Endodermal cell (in vitro differentiated cells): Measurements from ENCODE around the gene FBXW7. TPM values are rescaled to one million over a fixed set of nuclear protein-coding genes. Genes with fewer than 3 reads are reported as not detected.

Experiments used
- DNase-seq: peaks from one replicate; pipeline ENCODE4 v3.0.0-alpha.2; 2017
- H3K27ac ChIP-seq: 2 replicates; pipeline ENCODE4 v1.5.1; 2013; ENCODE audit warnings: mild to moderate bottlenecking, low read depth, low read length, moderate library complexity
- H3K27me3 ChIP-seq: 2 replicates; pipeline ENCODE4 v1.6.1; 2013; ENCODE audit warnings: mild to moderate bottlenecking, low read length, moderate library complexity; ENCODE audit not compliant: insufficient read depth, control insufficient read depth, poor library complexity, severe bottlenecking
- H3K36me3 ChIP-seq: 2 replicates; pipeline ENCODE4 v1.7.0; 2013; ENCODE audit warnings: mild to moderate bottlenecking, low read length, moderate library complexity; ENCODE audit not compliant: control insufficient read depth, insufficient read depth
- H3K4me1 ChIP-seq: one replicate; pipeline ENCODE4 v1.7.0; 2013; ENCODE audit warnings: low read length; ENCODE audit not compliant: control insufficient read depth, insufficient read depth
- H3K4me3 ChIP-seq: 2 replicates; pipeline ENCODE4 v1.5.1; 2013; ENCODE audit warnings: mild to moderate bottlenecking, low read length, moderate library complexity
- H3K9ac ChIP-seq: 2 replicates; pipeline ENCODE4 v1.6.1; 2013; ENCODE audit warnings: mild to moderate bottlenecking, low read length, moderate library complexity; ENCODE audit not compliant: poor library complexity, severe bottlenecking; ENCODE audit errors: extremely low read depth
- H3K9me3 ChIP-seq: 2 replicates; pipeline ENCODE4 v1.6.1; 2013; ENCODE audit warnings: mild to moderate bottlenecking, low read length, moderate library complexity; ENCODE audit not compliant: control insufficient read depth
- H3K27ac Mint-ChIP-seq: 2 replicates; pipeline ENCODE4 v1.8.0; 2020; ENCODE audit warnings: mixed read lengths
- H3K27me3 Mint-ChIP-seq: 2 replicates; pipeline ENCODE4 v1.8.0; 2021; ENCODE audit warnings: mild to moderate bottlenecking, mixed read lengths; ENCODE audit not compliant: insufficient read depth
- H3K36me3 Mint-ChIP-seq: 2 replicates; pipeline ENCODE4 v1.8.0; 2020; ENCODE audit warnings: low read depth, mixed read lengths
- H3K4me1 Mint-ChIP-seq: 2 replicates; pipeline ENCODE4 v1.8.0; 2020; ENCODE audit warnings: mixed read lengths
- H3K4me3 Mint-ChIP-seq: 2 replicates; pipeline ENCODE4 v1.8.0; 2020; ENCODE audit warnings: mild to moderate bottlenecking, moderate library complexity, mixed read lengths
- H3K9me3 Mint-ChIP-seq: 2 replicates; pipeline ENCODE4 v1.8.0; 2020; ENCODE audit warnings: mild to moderate bottlenecking, mixed read lengths
- CTCF ChIP-seq: fragments of 200-600 bp; sonication (generic); conservative IDR thresholded peaks from 2 replicates; pipeline ENCODE4 v1.5.0; 2021; ENCODE audit warnings: antibody characterized with exemption, mild to moderate bottlenecking
- WGBS, 2 experiments: methylation state at CpG; one replicate each; pipeline versions ENCODE4 v1.1.5 to v1.1.7; 2013; ENCODE audit warnings: missing lambda C conversion rate in 2 of 2, mixed read lengths in 1 of 2; ENCODE audit not compliant: insufficient coverage in 1 of 2, insufficient read length in 1 of 2; 5-methylcytosine and 5-hydroxymethylcytosine counted together
- total RNA-seq, 2 donors: library from RNA; stranded (reverse); fragmentation: NEBNext Ultra II Directional in 1 of 2; extraction: Animal tissue kit (Norgen Biotek cat#: 25700) in 1 of 2; gene quantifications; 2 replicates in 1 of 2; 3 replicates in 1 of 2; pipeline ENCODE4 v1.2.1, GENCODE V29; 2021

The FBXW7 gene
- total RNA-seq, 2 donors from 2014 or later: 34.3 to 34.4 TPM

GRCh38 chr4:152540941-152541340 lies 5.0 kb upstream of the FBXW7 start:
- DNase-seq: no peak
- H3K9ac ChIP-seq: no peak overlapping the region
- Mint-ChIP-seq H3K4me1 (peaks cover 10% of the 10 kb centered on the region), H3K27ac (no peak overlapping the region), H3K27me3 (no peaks in the 10 kb centered on the region), H3K9me3 (peaks cover 3% of the 10 kb centered on the region), H3K4me3 (no peak overlapping the region), H3K36me3 (peaks cover 13% of the 10 kb centered on the region)
- H3K27ac ChIP-seq: no peak overlapping the region
- peaks cover 13% of the 10 kb centered on the region for H3K9me3 ChIP-seq
- TF ChIP-seq CTCF: no peak
- peaks cover 10% of the 10 kb centered on the region for H3K36me3 ChIP-seq
- WGBS, 2 experiments: 95 to 97% methylated on average over 8 to 13 of the region's 13 CpGs
- peaks cover 9% of the 10 kb centered on the region for H3K4me1 ChIP-seq
- no peak overlapping the region for H3K4me3 ChIP-seq
- no peaks in the 10 kb centered on the region for H3K27me3 ChIP-seq

GRCh38 chr4:152540293-152540674 lies 4.4 kb upstream of the FBXW7 start:
- H3K4me3 ChIP-seq: no peak overlapping the region
- peaks cover 9% of the 10 kb centered on the region for H3K4me1 ChIP-seq
- H3K9ac ChIP-seq: no peak overlapping the region
- no peak overlapping the region for H3K27ac ChIP-seq
- H3K36me3 ChIP-seq: peaks cover 10% of the 10 kb centered on the region
- 96 to 97% methylated on average over 4 of the region's 4 CpGs for WGBS, 2 experiments
- Mint-ChIP-seq H3K27ac (no peak overlapping the region), H3K4me3 (no peak overlapping the region), H3K9me3 (peaks cover 3% of the 10 kb centered on the region), H3K27me3 (no peaks in the 10 kb centered on the region), H3K36me3 (peaks cover 13% of the 10 kb centered on the region), H3K4me1 (peaks cover 10% of the 10 kb centered on the region)
- H3K9me3 ChIP-seq: peaks cover 13% of the 10 kb centered on the region
- H3K27me3 ChIP-seq: no peaks in the 10 kb centered on the region
- peak; percentile 46 for TF ChIP-seq CTCF
- peak; percentile 88 for DNase-seq

- Mint-ChIP-seq H3K27me3 (no peaks in the 10 kb centered on the region), H3K4me3 (no peak overlapping the region), H3K36me3 (peaks cover 13% of the 10 kb centered on the region), H3K9me3 (peaks cover 3% of the 10 kb centered on the region), H3K4me1 (peaks cover 11% of the 10 kb centered on the region), H3K27ac (no peak overlapping the region)
- no peak for TF ChIP-seq CTCF
- WGBS, 2 experiments: 94 to 98% methylated on average over 9 to 16 of the region's 16 CpGs
- Histone ChIP-seq H3K4me1 (peaks cover 9% of the 10 kb centered on the region), H3K4me3 (no peak overlapping the region), H3K27ac (no peak overlapping the region), H3K27me3 (no peaks in the 10 kb centered on the region), H3K9me3 (peaks cover 13% of the 10 kb centered on the region), H3K9ac (no peak overlapping the region), H3K36me3 (peaks cover 10% of the 10 kb centered on the region)
- DNase-seq: no peak
These were observed 3.8 kb upstream of the FBXW7 start for GRCh38 chr4:152539556-152540292.
